Endothelial cell of umbilical vein (primary cell): Measurements from ENCODE around the gene INTS14. TPM values are rescaled to one million over a fixed set of nuclear protein-coding genes. Genes with fewer than 3 reads are reported as not detected.

Source experiments
- BruUV-seq: library from RNA; stranded (reverse); fragments of 400-500 nt; replicated peaks from 2 replicates; lab custom pipeline; 2021; lab: Mats Ljungman, UMichigan
- CTCF ChIA-PET: fragments of 300-600, 350-600 bp; sonication (Branson Sonifier 250); formaldehyde crosslinking; loops from one replicate; lab custom pipeline; 2021; ENCODE audit warnings: antibody characterized with exemption, inconsistent platforms; lab: Charles Lee
- POLR2A ChIA-PET: fragments of 300-600, 350-600 bp; sonication (Branson Sonifier 250); formaldehyde crosslinking; loops from one replicate; lab custom pipeline; 2021; ENCODE audit warnings: antibody characterized with exemption, inconsistent platforms; lab: Charles Lee
- DNase-seq: peaks from one replicate; pipeline ENCODE4 v3.0.0-alpha.2; 2011; ENCODE audit warnings: low read depth, low spot score
- FAIRE-seq: peaks from 2 replicates; lab custom pipeline; 2011; peaks lifted over from hg19 to GRCh38; lab: Jason Lieb, UNC
- H2AFZ ChIP-seq: 2 replicates; pipeline ENCODE4 v1.6.0; 2012; ENCODE audit warnings: low read depth, low read length, control low read depth, inconsistent platforms
- H3K27ac ChIP-seq: 2 replicates; pipeline ENCODE4 v1.5.1; 2011; ENCODE audit warnings: low read depth, mild to moderate bottlenecking, control low read depth, low read length, moderate library complexity; ENCODE audit not compliant: insufficient read depth
- H3K27me3 ChIP-seq, 2 experiments: 2 replicates each; pipeline versions ENCODE4 v1.6.0 to v1.6.1; 2011; ENCODE audit warnings: low read length in 2 of 2, mixed read lengths in 1 of 2; ENCODE audit not compliant: control insufficient read depth in 2 of 2, insufficient read depth in 2 of 2
- H3K36me3 ChIP-seq, 2 experiments: 2 replicates in 1 of 2; 3 replicates in 1 of 2; pipeline ENCODE4 v1.5.1; 2011; ENCODE audit warnings: low read length in 2 of 2, mild to moderate bottlenecking in 1 of 2, moderate library complexity in 1 of 2; ENCODE audit not compliant: control insufficient read depth in 2 of 2, insufficient read depth in 2 of 2; ENCODE audit errors: extremely low read depth in 1 of 2
- H3K4me1 ChIP-seq: 3 replicates; pipeline ENCODE4 v1.5.1; 2011; ENCODE audit warnings: mild to moderate bottlenecking, low read length; ENCODE audit not compliant: control insufficient read depth, insufficient read depth; ENCODE audit errors: extremely low read depth
- H3K4me2 ChIP-seq: 2 replicates; pipeline ENCODE4 v1.6.1; 2011; ENCODE audit warnings: low read length, control low read depth, mixed read lengths; ENCODE audit not compliant: insufficient read depth
- H3K4me3 ChIP-seq, 3 experiments: fragments of 200-600 bp in 1 of 3; sonication (generic), shearing (Covaris generic) in 1 of 3; replicated peaks in 1 of 3; 2 replicates each; pipeline ENCODE4 v1.5.1; 2011 to 2016; ENCODE audit warnings: control low read depth in 3 of 3, low read length in 3 of 3, mild to moderate bottlenecking in 2 of 3, inconsistent platforms in 1 of 3, low read depth in 1 of 3, moderate library complexity in 1 of 3; ENCODE audit not compliant: insufficient read depth in 1 of 3
- H3K79me2 ChIP-seq: 2 replicates; pipeline ENCODE4 v1.6.0; 2012; ENCODE audit warnings: low read length, inconsistent platforms; ENCODE audit not compliant: control insufficient read depth, insufficient read depth
- H3K9ac ChIP-seq: replicated peaks from 2 replicates; pipeline ENCODE3; 2011; ENCODE audit warnings: low read length, control low read depth; ENCODE audit not compliant: insufficient read depth; ENCODE audit errors: extremely low read depth
- H3K9me1 ChIP-seq: replicated peaks from 3 replicates; pipeline ENCODE4 v1.6.0; 2011; ENCODE audit warnings: mild to moderate bottlenecking, low read length; ENCODE audit not compliant: control insufficient read depth, insufficient read depth; ENCODE audit errors: extremely low read depth
- H3K9me3 ChIP-seq: replicated peaks from 2 replicates; pipeline ENCODE4 v1.5.1; 2012; ENCODE audit warnings: low read length, inconsistent platforms; ENCODE audit not compliant: control insufficient read depth, insufficient read depth
- H4K20me1 ChIP-seq: replicated peaks from 2 replicates; pipeline ENCODE3; 2011; ENCODE audit warnings: mild to moderate bottlenecking, low read length; ENCODE audit not compliant: control insufficient read depth, insufficient read depth; ENCODE audit errors: extremely low read depth
- CTCF ChIP-seq, 2 donors: IDR thresholded peaks; 1 replicate in 1 of 2; 2 replicates in 1 of 2; pipeline ENCODE4 v1.5.1; 2011; ENCODE audit warnings: low read length in 2 of 2, mild to moderate bottlenecking in 2 of 2, moderate library complexity in 2 of 2, control low read depth in 1 of 2, inconsistent platforms in 1 of 2, low read depth in 1 of 2; ENCODE audit not compliant: insufficient read depth in 1 of 2; ENCODE audit errors: extremely low read depth in 1 of 2
- EZH2 ChIP-seq: IDR thresholded peaks from 2 replicates; pipeline ENCODE4 v1.6.1; 2012; ENCODE audit warnings: borderline replicate concordance, low read depth, mild to moderate bottlenecking, moderate library complexity, low read length, inconsistent platforms; ENCODE audit not compliant: severe bottlenecking
- FOS ChIP-seq: IDR thresholded peaks from 2 replicates; pipeline ENCODE4 v1.6.1; 2011; ENCODE audit warnings: mild to moderate bottlenecking, low read length, moderate library complexity, borderline replicate concordance; ENCODE audit not compliant: insufficient read depth
- GATA2 ChIP-seq: IDR thresholded peaks from 2 replicates; pipeline ENCODE4 v1.7.0; 2011; ENCODE audit warnings: low read depth, mild to moderate bottlenecking, moderate library complexity, mixed read lengths, low read length; ENCODE audit not compliant: insufficient read length, insufficient read depth
- JUN ChIP-seq: IDR thresholded peaks from 2 replicates; pipeline ENCODE4 v1.6.1; 2011; ENCODE audit warnings: borderline replicate concordance, low read depth; ENCODE audit not compliant: insufficient read length, insufficient read depth
- MAX ChIP-seq: IDR thresholded peaks from 2 replicates; pipeline ENCODE4 v1.6.1; 2011; ENCODE audit not compliant: insufficient read depth, insufficient read length
- MYC ChIP-seq: IDR thresholded peaks from one replicate; pipeline ENCODE4 v1.6.1; 2011; ENCODE audit warnings: mild to moderate bottlenecking, low read depth, low read length
- POLR2A ChIP-seq: IDR thresholded peaks from 2 replicates; pipeline ENCODE4 v1.6.1; 2012; ENCODE audit warnings: low read depth, mild to moderate bottlenecking, control low read depth, low read length
- POLR2AphosphoS5 ChIP-seq: IDR thresholded peaks from 2 replicates; pipeline ENCODE4 v1.6.1; 2012; ENCODE audit warnings: low read depth, mild to moderate bottlenecking, control low read depth, low read length, moderate library complexity; ENCODE audit not compliant: insufficient read depth
- dilution Hi-C: fragments of 300-500 bp; cut with MboI; formaldehyde crosslinking; loops from one replicate; pipeline ENCODE4 v1.15.0; 2019; ENCODE audit warnings: low sequenced_read_pairs; ENCODE audit not compliant: extremely low pct_ligation_motif_present
- intact Hi-C: fragments of 100-400 bp; cut with micrococcal nuclease; formaldehyde crosslinking; loops from one replicate; pipeline ENCODE4 v1.10.0; 2022
- polyA plus RNA-seq, 4 experiments: library from polyadenylated mRNA; depleted of rRNA in 3 of 4; stranded (reverse) in 3 of 4; unstranded in 1 of 4; fragments of >200 nt; gene quantifications; 2 replicates each; pipeline versions ENCODE4 v1.2.1 to v1.2.3, GENCODE V29; 2011 to 2012; ENCODE audit warnings: missing spikeins in 1 of 4
- total RNA-seq: library from RNA; stranded (reverse); gene quantifications from 2 replicates; pipeline ENCODE4 v1.2.3, GENCODE V29; 2021

INTS14 gene
- total and polyA plus RNA-seq, 2 donors (not counting 3 experiments of a cell fraction or from before 2014, with no cell fraction given) = 41.7 to 52.6 TPM

- dilution Hi-C loops = no loop called here
- no peaks in the 10 kb centered on the region for H3K9me1 ChIP-seq
- no peaks in the 10 kb centered on the region for H4K20me1 ChIP-seq
- BruUV-seq = no TSS peak
- ChIA-PET CTCF (no interaction called here), POLR2A (no interaction called here)
- TF ChIP-seq CTCF (IDR thresholded peaks at IDR 0.05; ENCODE audit: extremely low read depth in 1 of 2, insufficient read depth in 1 of 2, low read depth in 1 of 2, low read length in 2 of 2) (no peak), MAX (no peak), JUN (no peak), FOS (no peak), POLR2A (no peak), GATA2 (no peak), MYC (no peak), EZH2 (no peak), POLR2AphosphoS5 (no peak)
- no peak overlapping the region for H3K4me2 ChIP-seq
- H3K9me3 ChIP-seq = no peaks in the 10 kb centered on the region
- H3K27me3 ChIP-seq = no peaks in the 10 kb centered on the region
- DNase-seq (no peak), FAIRE-seq (no peak)
- no peak overlapping the region for H2AFZ ChIP-seq
- no peak overlapping the region for H3K4me3 ChIP-seq
- intact Hi-C loops = no loop called here
- peaks cover 17 to 24% of the 10 kb centered on the region in 2 experiments for H3K36me3 ChIP-seq
- no peaks in the 10 kb centered on the region for H3K4me1 ChIP-seq
- peaks cover 2% of the 10 kb centered on the region for H3K79me2 ChIP-seq
- H3K27ac ChIP-seq = no peak overlapping the region
- H3K9ac ChIP-seq = no peak overlapping the region
Observed at GRCh38 chr15:65559941-65560340, 51.0 kb downstream of the INTS14 start.
